Chondrocyte (in vitro differentiated cells): ENCODE measurements around the gene KCNJ12. TPM values are rescaled to one million over a fixed set of nuclear protein-coding genes. Genes with fewer than 3 reads are reported as not detected.
A peak's percentile ranks its signal among the peaks of the same experiment; 100 is the strongest.
"Not testable (repeated sequence)": the region's sequence is repeated elsewhere in the genome, so short reads cannot be mapped to it uniquely, and the experiment has no call there.

Experiments used
- DNase-seq: peaks from one replicate; pipeline ENCODE4 v3.0.0; 2021; ENCODE audit warnings: mixed read lengths, low spot score
- H3K27ac Mint-ChIP-seq: one replicate; pipeline ENCODE4 v1.8.0; 2021; ENCODE audit warnings: mild to moderate bottlenecking, moderate library complexity, mixed read lengths; ENCODE audit not compliant: unreplicated experiment
- H3K27me3 Mint-ChIP-seq: 2 replicates; pipeline ENCODE4 v1.8.0; 2021; ENCODE audit warnings: low read depth, mixed read lengths
- H3K36me3 Mint-ChIP-seq: 2 replicates; pipeline ENCODE4 v1.8.0; 2021; ENCODE audit warnings: low read depth, mixed read lengths
- H3K4me1 Mint-ChIP-seq: 2 replicates; pipeline ENCODE4 v1.8.0; 2021; ENCODE audit warnings: low read depth, mild to moderate bottlenecking, mixed read lengths
- H3K4me3 Mint-ChIP-seq: one replicate; pipeline ENCODE4 v1.8.0; 2021; ENCODE audit warnings: mild to moderate bottlenecking, moderate library complexity, mixed read lengths; ENCODE audit not compliant: unreplicated experiment
- H3K9me3 Mint-ChIP-seq: 2 replicates; pipeline ENCODE4 v1.8.0; 2021; ENCODE audit warnings: low read depth, mixed read lengths
- total RNA-seq: library from RNA; stranded (reverse); gene quantifications from 3 replicates; pipeline ENCODE4 v1.2.1, GENCODE V29; 2021
- TF ChIP-seq, protein P1 (sequence below): fragments of 200-600 bp; sonication (generic); IDR thresholded peaks from 2 replicates; pipeline ENCODE4 v1.5.0; 2021; ENCODE audit warnings: antibody characterized with exemption, mild to moderate bottlenecking, moderate library complexity

KCNJ12 gene
- total RNA-seq, 1 donor from 2014 or later, result 2.5 TPM

DNA sequence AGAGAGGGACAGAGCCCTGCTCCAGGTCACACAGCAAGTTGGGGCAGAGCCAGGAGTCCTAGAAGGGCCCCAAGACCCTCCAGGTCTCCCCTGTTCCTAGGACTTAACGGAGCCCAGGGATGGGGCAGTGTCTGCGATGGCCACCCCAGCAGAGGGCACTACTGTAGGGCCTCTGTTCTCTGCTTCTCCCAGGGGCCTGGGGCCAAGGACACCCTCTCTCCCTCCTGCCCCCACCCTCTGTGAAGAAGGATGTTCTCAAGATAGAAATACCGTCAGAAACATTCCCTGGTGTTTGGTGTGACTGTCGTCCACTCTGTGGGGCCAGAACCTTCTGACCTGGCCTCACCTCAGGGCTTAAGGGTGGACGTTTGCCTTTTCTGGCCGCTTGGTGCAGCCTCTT lies 28.4 kb downstream of the KCNJ12 start:
- TF ChIP-seq, protein P1, sequence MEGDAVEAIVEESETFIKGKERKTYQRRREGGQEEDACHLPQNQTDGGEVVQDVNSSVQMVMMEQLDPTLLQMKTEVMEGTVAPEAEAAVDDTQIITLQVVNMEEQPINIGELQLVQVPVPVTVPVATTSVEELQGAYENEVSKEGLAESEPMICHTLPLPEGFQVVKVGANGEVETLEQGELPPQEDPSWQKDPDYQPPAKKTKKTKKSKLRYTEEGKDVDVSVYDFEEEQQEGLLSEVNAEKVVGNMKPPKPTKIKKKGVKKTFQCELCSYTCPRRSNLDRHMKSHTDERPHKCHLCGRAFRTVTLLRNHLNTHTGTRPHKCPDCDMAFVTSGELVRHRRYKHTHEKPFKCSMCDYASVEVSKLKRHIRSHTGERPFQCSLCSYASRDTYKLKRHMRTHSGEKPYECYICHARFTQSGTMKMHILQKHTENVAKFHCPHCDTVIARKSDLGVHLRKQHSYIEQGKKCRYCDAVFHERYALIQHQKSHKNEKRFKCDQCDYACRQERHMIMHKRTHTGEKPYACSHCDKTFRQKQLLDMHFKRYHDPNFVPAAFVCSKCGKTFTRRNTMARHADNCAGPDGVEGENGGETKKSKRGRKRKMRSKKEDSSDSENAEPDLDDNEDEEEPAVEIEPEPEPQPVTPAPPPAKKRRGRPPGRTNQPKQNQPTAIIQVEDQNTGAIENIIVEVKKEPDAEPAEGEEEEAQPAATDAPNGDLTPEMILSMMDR, result peak; percentile 18
- peaks cover 26% of the 10 kb centered on the region for H3K4me1 Mint-ChIP-seq
- not testable (repeated sequence) for H3K27ac Mint-ChIP-seq, H3K27me3 Mint-ChIP-seq, H3K4me3 Mint-ChIP-seq, H3K36me3 Mint-ChIP-seq, H3K9me3 Mint-ChIP-seq, DNase-seq

- not testable (repeated sequence) for H3K9me3 Mint-ChIP-seq, H3K27me3 Mint-ChIP-seq, H3K27ac Mint-ChIP-seq, H3K4me3 Mint-ChIP-seq, H3K36me3 Mint-ChIP-seq
- peak; percentile 68 for DNase-seq
- peaks cover 25% of the 10 kb centered on the region for H3K4me1 Mint-ChIP-seq
Observed at GRCh38 chr17:21404956-21405731, 29.0 kb downstream of the KCNJ12 start.

- DNase-seq, result peak; percentile 77
- not testable (repeated sequence) for H3K27me3 Mint-ChIP-seq, H3K36me3 Mint-ChIP-seq, H3K27ac Mint-ChIP-seq, H3K4me3 Mint-ChIP-seq, H3K9me3 Mint-ChIP-seq
- peaks cover 25% of the 10 kb centered on the region for H3K4me1 Mint-ChIP-seq
Observed at GRCh38 chr17:21405904-21406400, 29.8 kb downstream of the KCNJ12 start.

DNA sequence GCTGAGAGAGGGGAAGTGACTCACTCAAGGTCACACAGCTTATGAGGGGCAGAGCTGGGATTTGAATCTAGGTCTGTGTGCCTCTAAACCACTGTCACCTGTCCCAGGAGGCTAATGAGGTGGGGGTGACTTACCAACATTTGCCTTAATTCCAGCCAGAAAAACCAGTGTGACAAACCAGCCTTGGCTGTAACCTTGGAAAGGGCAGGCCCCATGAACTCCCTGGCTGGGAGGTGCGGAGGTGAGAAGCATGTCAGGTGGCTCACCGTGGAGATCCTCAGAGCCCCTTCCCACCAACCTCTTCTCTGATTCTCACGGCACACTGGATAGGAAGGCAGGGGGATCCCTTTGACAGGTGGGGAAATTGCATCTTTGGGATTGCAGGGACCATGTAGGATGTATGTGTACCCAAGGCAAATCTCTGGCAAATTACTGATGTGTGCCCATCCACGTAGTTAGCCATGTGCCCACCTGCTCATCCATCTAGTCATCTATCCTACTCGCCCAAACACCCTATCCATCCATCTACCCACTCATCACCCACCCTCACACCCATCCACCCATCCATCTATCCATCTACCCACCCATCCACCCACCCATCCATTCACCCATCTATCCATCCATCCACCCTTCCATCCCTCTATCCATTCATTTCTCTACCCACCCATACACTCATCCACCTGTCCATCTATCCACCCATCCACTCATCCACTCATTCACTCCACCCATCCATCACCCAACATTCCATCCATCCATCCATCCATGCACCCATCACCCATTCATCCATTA lies 30.7 kb downstream of the KCNJ12 start:
- not testable (repeated sequence) for H3K27me3 Mint-ChIP-seq, H3K36me3 Mint-ChIP-seq

GRCh38 chr17:21407752-21408151 lies 31.6 kb downstream of the KCNJ12 start:
- H3K9me3 Mint-ChIP-seq, H3K27ac Mint-ChIP-seq, H3K27me3 Mint-ChIP-seq, H3K4me3 Mint-ChIP-seq, DNase-seq, H3K36me3 Mint-ChIP-seq: not testable (repeated sequence)
- H3K4me1 Mint-ChIP-seq, result peaks cover 16% of the 10 kb centered on the region

More for the DNA sequence above, 30.7 kb downstream of the KCNJ12 start:
- not testable (repeated sequence) for H3K9me3 Mint-ChIP-seq, H3K4me3 Mint-ChIP-seq, H3K27ac Mint-ChIP-seq
- DNase-seq, result peak; percentile 70
- peaks cover 23% of the 10 kb centered on the region for H3K4me1 Mint-ChIP-seq

GRCh38 chr17:21408224-21408623 lies 32.1 kb downstream of the KCNJ12 start:
- peaks cover 16% of the 10 kb centered on the region for H3K4me1 Mint-ChIP-seq
- H3K4me3 Mint-ChIP-seq, H3K27ac Mint-ChIP-seq, H3K36me3 Mint-ChIP-seq, H3K9me3 Mint-ChIP-seq, H3K27me3 Mint-ChIP-seq: not testable (repeated sequence)
- peak; percentile 20 for DNase-seq

DNA sequence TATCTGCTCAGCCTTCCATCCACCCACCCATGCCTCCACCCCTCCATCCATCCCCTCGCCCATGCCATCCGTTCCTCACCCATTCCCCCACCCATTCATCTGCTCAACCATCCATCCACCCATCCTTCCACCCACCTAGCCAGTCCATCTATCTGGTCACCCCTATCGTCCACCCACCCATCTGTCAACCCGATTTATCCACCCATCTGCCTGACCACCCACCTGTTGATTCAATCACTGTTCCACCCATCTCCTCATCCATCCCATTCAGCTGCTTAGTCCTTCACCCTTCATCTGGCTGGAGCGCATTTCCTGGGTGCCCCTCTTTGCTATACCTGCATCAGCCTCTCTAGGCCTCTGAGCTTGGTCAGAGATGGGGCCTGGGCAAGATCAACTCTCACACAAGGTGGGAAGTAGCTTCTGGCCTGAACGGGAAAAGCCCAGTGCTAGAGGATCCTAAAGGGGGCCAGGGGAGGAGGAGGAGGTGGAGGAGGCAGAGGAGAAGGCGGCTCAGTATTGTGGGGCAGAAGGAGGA lies 32.7 kb downstream of the KCNJ12 start:
- not testable (repeated sequence) for H3K27ac Mint-ChIP-seq, H3K27me3 Mint-ChIP-seq, H3K9me3 Mint-ChIP-seq, H3K36me3 Mint-ChIP-seq, H3K4me3 Mint-ChIP-seq
- H3K4me1 Mint-ChIP-seq, result peaks cover 16% of the 10 kb centered on the region
- peak; percentile 77 for DNase-seq

GRCh38 chr17:21409388-21409787 lies 33.2 kb downstream of the KCNJ12 start:
- not testable (repeated sequence) for H3K27me3 Mint-ChIP-seq, H3K27ac Mint-ChIP-seq, H3K9me3 Mint-ChIP-seq, H3K36me3 Mint-ChIP-seq, H3K4me3 Mint-ChIP-seq
- peak; percentile 24 for DNase-seq
- H3K4me1 Mint-ChIP-seq, result peaks cover 16% of the 10 kb centered on the region

- not testable (repeated sequence) for H3K9me3 Mint-ChIP-seq, H3K27me3 Mint-ChIP-seq, H3K27ac Mint-ChIP-seq, H3K36me3 Mint-ChIP-seq, H3K4me3 Mint-ChIP-seq
- peak; percentile 75 for DNase-seq
- H3K4me1 Mint-ChIP-seq, result peaks cover 16% of the 10 kb centered on the region
Observed at GRCh38 chr17:21409971-21410370, 33.8 kb downstream of the KCNJ12 start.

DNA sequence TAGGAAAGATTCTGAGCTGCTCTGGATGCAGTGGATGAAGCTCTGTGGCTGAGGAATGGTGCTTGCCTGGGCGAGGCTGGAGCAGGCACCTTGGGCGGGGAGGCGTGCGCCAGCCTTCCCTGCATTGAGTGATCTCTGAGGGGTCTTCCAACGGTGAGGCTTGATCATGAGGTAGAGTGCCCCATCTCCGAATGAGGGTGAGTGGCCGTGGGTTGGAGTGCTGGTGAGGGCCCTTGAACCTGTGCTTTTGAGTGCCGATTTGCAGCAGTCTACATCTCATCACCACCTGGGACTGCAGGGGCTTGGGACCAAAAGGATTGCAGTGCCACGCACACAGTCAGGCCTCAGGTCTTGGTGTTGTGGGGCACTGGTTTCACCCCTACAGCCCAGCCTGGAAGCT lies 34.2 kb downstream of the KCNJ12 start:
- not testable (repeated sequence) for H3K27me3 Mint-ChIP-seq, H3K9me3 Mint-ChIP-seq, H3K36me3 Mint-ChIP-seq, H3K27ac Mint-ChIP-seq, H3K4me3 Mint-ChIP-seq
- peak; percentile 81 for DNase-seq
- peaks cover 16% of the 10 kb centered on the region for H3K4me1 Mint-ChIP-seq

DNA sequence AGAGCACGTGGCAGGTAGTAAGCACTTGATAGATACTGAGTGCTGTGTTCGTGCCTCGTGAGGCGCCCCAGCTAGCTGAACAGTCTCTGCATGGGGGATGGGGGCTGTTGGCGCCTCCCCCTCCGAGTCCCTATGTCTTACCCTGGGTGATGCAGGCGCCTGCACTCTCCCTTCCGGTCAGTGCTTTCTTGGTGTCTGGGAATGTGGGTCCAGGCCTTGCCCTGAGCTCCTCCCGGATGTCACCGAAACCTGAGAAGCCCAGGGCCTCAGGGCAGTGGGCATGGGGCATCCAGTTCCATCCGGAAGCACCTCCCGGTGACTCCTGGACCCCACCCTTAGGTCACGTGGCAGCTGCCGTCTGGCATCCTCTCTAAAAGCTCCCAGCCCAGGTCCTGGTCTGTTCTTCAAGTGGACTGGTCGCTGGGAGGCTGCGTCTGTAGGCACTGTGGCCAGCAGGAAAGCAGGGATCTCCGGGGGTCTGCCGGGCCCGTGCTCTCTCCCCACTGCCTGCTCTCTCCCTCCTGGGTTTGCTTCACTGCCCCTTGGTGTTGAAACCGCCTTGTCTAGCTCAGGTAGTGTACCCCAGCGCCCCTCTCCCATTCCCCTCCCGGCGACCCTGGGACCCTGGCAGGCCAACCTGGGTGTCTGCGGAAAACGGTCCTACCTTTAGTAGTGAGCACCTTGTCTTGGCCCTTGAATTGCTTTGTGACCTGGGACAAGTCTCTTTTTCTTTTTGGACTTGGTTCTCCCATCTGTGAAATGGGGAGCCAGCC lies 34.9 kb downstream of the KCNJ12 start:
- Mint-ChIP-seq H3K4me1 (peaks cover 16% of the 10 kb centered on the region), H3K27ac (peak overlapping the region; percentile 80)
- not testable (repeated sequence) for H3K27me3 Mint-ChIP-seq, H3K4me3 Mint-ChIP-seq, H3K36me3 Mint-ChIP-seq, H3K9me3 Mint-ChIP-seq
- peak; percentile 90 for DNase-seq
